Measurements from ENCODE around the gene ITFG1.

The ITFG1 gene

DNA sequence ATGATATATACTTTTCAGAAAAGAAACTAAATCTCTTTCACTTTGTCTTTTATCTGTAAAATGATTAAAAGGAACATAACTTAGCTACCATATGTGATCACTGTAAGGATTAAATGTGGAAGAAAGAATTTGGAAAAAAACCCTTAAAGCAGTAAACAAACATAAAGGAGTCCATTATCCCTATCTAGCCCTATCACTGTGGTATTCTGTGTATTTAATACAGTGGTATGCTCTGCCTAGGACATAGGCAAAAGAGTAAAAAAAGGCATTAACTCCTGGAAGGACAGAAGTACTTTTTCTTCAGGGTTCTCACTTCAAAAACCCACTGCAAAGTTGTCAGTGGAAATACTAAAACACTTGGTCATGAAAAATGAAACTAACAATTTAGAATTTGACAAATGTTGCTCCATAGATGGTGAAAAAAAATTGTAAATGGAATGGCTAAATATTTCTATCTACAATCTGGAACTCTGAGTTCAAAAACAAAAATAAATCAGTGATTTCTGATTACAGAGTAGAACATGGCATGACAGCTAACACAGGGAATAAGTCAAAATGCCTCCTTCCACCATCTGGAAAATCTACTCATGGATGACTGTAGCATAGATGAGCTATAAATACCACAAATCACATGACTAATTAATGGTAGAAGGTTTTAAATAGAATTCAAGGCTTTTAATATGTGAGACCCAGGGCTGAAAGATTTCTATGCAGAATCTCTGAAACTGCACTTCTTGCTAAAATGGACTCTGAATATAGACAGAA lies 140.1 kb downstream of the ITFG1 start:
- peak; percentile 43 for DNase-seq

DNA sequence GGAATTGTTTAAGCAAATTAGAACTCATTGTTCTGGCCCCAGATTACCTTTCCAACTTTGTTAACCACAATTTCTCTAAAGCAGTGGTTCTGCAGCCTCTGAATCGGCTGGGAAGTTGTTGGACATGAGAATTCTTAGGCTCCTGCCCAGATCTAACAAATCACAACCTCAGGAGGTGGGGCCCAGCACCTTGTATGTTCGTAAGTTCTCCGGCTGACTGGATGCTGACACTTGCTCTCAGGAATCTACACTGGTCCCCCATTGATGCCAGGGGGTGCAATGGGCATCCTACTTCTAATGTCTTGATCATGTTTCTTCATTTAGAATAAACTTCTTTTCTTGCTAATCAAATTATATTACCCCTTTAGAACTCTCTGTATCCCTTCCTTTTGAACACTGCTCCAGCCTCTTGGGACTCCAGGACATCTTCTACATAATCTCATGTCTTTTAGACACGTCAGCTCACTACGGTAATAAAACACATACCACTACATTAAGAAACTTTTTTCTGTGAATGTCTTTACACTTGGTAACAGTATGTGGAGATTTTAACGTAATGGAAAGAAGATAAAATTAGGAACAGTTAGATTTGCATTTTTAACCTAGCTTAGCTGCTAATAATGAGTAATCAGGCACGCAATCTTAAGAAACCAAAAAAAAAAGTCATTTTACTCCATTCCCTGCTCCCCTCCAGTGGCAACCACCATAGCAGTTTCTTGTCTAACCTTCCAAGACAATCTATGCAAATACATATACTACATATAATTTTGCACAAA lies 143.2 kb downstream of the ITFG1 start:
- no peak for DNase-seq

DNA sequence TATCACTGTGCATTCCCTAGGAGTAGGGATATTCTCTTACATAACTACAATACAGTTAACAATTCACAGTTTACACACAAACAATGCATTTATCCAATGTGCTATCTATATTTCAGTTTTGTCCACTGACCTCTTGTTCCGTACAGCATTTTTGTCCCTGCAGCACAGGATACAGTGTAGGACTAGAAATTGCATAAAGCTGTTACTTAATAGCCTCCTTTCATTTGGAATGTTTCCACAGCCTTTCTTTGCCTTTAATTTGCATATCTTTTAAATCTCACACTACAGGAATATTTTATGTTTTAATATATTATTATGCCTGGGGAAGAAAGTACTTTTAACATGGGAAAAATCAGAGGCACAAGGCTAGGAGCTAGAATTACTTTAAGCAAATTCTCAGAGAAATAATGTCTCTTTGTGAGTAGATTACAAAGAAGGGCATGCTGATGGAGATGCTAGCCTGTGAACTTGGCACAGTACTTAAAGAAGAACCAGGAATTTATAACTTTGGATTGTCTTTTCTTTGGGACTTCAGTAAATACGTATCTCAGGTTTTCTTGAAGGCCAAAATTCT lies 144.3 kb downstream of the ITFG1 start:
- DNase-seq: no peak

DNA sequence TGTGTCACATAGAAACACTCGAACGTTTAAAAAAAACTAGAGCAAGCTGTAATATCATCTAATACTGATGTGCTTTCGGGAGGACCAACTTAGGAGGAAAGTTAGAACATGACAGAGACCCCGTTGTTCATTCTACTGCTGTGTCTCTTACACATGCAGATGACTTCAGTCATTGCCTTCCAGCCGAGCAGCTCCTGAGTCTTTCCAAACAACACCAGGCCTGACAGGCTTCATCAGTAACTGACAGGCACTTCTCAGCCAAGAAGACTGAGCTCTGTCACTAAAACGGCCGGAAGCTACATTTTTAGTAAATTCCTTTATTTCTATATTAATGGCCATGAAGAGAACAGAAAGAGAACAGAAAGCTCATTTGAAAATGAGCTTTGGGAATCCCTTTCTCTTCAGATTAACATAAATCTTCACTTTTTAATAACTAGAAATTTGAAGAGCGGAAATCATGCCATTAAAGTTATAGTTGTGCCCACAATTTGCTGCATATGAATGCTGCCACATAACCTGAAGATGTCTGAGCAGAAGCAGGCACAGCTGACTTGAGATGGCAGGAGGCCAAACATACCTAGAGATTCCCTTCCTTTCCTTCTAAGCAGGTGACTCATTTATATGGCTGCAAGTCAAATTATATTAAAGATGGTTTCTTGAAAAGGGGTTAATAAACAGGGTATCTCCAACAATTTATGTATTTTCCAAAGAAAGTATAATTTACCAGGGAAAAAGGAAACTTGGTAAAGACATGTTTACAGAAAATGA lies 148.9 kb downstream of the ITFG1 start:
- peak; percentile 26 for DNase-seq

DNA sequence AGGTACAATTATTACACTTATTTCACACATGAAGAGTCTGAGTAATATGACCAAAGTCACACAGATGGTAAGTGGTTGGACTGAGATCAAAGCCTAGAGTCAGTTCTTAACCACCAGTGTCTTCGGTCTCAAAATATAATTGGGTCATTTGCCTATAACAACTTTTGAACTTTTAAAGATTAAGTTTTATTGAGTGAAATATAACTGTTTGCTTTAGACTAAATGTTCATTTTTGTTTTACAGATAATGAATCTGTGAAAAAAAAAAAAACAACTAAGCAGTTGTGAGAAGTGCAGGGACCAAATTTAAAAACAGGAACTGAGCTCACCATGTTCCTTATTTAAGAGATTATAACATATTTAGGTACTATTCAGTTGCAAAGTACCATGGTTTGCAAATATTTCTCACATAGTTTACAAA lies 150.1 kb downstream of the ITFG1 start:
- no peak for DNase-seq

DNA sequence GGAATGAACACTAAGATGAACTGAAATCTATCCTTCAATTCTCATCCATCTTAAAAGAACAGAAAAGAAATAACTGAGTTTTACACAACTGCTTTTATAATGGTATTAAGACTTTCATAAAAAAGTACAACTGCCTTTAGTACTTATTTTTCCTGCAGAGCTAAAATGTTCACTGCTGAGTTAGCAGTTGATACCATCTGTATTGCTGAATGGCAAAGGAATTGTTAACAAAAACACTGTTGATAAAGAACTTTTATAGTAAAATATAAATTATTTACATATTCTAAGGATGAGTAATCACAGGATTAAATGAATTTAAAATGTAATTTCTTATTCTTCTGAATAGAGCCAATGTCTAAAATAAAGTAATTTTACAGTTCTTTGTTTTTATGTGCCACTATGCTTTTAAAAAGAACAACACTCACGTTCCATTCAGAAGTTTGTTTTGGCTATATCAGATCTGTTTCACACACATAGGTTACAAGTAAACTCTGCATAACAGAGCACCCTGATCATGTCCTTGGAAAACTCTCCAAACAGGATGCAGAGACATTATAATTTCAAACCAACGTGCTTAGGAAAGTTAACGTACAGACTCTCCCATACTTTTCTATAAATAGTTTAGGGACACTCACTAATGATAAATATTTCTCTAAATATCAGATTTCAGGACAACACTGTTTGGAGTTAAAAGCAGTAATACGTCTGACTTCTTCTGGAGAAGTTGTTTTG lies 151.1 kb downstream of the ITFG1 start:
- no peak for DNase-seq

DNA sequence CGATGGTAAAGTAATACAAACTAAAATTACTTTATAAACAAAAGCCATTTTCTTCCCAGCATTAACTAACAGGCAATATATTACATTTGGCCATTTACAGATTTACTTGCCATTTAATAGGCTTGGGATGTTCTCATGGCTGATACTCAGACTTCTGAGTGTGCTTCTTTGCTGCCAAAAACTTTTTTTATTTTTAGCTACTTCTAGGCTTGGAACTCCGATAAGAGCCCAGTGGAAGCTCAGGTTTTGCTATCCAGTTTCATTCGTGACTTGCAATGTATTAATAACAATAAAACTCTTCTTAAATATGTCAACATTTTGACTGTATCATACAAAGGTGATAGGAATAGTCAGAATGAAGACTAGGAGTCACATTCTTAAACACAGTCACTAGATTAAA lies 152.3 kb downstream of the ITFG1 start:
- no peak for DNase-seq

DNA sequence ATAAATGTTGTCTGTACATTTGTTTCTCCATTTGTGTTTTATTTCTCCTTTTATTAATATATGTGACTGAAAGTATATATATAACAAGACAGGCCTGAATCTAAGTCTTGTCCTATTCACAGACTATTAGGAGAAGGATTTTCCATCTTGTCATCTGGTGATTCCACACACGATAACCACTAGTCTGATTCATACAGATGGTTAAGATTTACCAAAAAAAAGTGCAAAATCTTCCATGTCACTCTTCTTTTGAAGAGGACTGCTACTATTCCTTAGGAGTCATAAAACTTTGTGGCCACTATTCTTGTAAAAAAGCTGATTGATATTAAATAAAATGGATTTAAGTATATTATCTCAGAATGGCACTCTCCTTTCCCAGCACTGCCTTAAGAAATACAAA lies 156.3 kb downstream of the ITFG1 start:
- DNase-seq: no peak

DNA sequence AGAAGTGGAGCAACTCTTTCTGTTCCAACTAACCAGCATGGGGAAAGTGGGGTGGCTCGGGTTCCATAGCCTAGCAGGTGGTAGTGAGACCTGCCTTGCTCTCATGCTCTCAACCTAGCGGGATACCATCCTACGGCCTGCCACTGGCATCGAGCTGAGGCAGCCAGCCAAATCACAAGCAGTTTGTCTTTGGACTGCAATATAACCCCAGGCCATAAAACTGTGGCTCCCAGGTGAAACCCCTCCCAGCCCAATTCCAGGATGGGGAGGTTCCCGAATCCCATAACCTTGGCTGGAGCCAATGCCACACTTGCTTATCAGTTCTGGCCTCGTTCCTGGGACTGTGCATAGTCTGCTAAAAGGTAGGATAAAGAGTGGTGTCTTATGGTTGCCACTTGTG lies 161.3 kb downstream of the ITFG1 start:
- no peak for DNase-seq

DNA sequence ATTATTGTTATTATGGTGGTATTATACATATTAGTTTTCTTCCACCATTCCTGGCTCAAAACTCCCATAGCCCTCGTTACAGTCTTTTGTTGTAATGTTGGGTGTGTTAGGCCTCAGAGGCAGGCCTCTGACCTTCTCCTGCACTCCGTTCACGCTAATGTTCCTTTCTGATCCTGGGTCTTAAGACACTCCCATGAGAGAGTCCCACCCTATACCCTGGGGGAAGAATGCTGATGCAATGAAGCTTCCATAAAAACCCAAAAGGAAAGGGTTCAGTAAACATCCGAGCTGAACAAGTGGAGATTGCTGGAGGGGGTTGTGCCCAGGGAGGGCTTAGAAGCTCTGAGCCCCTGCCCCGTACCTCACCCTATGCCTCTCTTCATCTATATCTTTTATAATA lies 175.9 kb downstream of the ITFG1 start:
- DNase-seq: no peak

DNA sequence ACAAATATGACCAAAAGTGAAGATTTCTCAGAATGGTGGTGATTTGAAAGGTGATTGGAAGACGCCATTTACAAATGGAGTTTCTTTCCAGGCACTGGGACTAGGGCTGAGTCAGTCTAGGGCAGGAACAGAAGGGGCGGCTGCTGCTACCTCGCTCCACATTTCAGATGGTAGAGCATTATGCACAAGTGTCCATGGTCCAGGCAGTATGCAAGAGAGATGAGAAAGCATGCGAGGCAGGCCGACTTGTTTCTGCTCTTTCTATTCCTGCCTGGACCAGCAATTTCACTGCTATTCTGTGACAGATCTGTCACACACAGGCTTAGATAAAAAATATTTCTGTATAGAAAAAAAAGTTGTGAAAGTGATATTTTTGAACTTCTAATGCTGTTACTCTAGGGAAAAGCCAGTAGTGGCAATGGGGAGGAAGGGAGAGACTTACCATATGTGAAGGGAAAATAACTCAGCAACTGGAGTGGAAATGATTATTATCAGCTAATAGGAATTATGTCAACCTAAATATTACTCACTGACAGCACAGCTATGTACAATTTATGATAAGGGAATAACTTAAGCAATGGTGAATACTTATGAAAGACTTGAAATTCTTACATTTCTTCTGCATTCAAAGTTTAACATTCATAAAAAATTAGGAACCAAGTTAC lies 182.4 kb downstream of the ITFG1 start:
- peak; percentile 4 for DNase-seq

DNA sequence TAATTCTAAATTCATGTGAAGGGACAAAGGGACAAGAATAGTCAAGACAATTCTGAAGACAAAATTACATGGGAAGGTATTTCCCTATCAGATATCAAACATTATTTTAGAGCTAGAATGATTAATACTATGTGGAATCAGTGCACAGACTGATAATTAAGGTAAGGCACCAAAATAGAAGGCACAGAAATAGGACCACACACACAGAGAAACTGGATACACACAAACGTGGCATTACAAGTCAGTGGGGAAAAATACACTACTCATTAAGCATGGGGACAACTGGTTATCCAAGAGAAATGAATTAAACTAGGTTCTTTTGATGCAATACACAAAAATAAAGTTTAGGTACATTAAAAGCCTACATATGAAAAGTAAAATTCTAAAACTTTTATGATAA lies 184.3 kb downstream of the ITFG1 start:
- no peak for DNase-seq

DNA sequence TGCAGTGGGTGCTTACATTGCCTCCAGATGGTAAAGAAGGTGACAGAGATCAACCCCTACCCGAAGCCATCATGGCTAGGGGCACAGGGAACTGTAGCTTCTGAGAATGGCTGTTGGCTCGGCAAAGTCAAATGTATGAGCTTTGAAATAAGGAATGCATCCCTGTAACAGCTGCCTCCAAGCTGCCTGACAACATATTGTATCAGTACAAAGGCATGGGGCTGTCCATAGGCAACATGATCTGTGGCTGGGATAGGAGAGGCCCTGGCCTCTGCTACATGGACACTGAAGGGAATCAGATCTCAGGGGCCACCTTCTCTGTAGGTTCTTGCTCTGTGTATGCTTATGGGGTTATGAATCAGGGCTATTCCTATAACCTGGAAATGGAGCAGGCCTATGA lies 197.9 kb downstream of the ITFG1 start:
- DNase-seq: no peak

DNA sequence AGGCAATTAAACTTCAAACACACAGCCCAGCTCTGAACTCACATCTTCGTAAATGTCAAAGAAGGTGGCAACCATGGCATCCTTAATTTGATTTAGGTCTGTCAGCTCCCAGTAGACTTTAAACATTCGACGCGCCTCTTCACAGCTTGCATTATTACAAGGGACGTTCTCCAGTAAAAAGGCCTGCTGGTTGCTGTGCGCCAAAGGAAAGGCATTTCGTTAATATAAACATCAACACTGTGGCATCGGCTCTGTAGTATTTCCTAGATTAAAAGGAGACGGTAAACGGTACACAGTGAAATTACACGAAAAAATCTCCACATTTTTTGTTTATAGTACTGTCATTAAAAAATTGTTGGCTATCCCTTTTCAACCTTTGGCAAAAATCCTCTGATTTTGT lies 200.4 kb downstream of the ITFG1 start:
- no peak for DNase-seq

DNA sequence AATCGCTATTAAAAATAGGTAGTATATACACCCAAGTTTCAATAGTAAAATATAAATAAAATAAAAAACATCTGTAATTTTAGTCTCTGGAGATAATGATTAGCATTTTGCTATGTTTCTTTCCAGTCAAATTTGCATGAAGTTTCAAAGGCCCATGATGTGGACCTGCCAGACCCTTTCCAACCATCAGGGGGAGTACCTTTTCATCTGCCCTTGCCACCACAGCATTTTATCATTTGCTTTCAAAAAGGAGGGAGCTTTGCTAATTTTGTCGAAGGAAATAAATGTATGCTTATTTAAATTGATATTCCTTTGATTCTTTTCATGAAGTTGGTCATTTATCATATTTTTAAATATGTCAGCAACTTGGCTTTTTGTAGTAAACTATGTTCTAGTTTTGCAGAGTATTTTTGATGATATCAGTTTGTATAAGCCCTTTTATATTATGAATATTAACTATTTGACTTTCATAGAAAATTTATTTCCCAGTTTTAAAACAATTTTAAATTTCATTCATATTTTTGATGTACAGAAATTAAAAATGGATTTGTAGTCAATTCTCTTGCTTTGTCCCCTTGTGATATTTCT lies 201.9 kb downstream of the ITFG1 start:
- peak; percentile 6 for DNase-seq

DNA sequence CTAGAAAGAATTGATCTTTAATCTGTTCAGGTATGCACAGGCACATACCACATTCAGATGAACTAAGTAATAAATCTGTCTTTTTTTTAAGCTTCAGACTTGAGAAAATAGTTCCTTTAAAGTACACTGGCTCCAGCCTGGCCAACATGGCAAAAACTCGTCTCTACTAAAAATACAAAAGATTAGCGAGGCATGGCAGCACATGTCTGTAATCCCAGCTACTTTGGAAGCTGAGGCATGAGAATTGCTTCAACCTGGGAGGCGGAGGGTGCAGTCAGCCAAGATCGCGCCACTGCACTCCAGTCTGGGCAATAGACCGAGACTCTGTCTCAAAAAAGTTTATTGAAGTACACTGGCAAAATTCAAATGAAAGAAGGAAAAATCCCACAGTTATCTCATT lies 206.1 kb downstream of the ITFG1 start:
- DNase-seq: no peak

DNA sequence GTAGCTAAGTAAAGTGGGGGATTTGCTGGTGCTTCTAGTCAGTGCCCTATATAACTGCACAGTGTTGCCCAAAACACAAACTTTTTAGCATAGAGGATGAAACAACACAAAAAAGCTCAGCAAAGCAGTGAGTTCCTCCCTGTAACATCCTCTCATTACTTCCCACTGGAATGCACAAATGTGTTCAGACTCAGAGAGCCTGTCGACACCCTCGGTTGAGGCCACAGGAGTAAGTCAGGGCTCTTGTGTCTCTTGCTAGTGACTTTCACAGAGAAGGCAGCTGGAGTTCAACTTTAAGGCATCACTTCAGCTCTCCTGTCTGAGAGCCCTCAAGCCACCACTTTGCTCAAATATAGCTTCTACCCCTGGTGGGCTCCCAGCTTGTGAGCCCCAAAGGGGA lies 209.9 kb downstream of the ITFG1 start:
- DNase-seq: no peak

DNA sequence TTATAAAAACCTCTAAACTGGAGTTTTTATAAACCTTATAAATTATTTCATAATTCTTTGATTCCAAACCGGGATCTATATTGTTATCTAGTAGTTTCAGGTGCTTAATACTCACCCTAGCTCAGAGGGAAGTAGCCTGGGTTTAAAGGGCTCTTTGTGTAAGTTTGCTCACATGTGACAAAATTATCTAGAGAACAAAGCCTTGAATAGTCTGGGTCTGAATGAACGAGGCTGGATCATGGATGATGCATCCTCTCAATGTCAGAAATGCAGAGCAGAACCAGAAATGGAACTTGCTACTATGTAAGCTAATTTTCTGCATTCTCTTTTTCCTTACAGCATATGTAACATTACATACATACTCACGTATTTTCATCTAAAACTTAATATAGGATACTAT lies 213.2 kb downstream of the ITFG1 start:
- no peak for DNase-seq

DNA sequence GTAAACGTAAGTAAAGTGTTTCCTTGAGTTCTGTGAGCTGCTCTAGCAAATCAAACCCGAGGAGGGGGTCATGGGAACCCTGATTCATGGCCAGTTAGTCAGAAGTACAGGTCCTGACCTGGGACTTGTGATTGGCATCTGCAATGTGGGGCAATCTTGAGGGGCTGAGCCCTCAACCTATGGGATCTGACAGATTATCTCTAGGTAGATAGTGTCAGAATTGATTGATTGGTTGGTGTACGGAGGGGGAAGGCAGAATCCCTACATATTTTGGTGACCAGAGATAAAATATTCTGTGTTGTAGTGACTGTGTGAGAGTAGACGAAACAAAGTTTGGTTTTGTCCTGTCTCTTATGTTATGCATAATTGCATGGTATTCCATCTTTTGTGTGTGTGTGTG lies 216.7 kb downstream of the ITFG1 start:
- no peak for DNase-seq

DNA sequence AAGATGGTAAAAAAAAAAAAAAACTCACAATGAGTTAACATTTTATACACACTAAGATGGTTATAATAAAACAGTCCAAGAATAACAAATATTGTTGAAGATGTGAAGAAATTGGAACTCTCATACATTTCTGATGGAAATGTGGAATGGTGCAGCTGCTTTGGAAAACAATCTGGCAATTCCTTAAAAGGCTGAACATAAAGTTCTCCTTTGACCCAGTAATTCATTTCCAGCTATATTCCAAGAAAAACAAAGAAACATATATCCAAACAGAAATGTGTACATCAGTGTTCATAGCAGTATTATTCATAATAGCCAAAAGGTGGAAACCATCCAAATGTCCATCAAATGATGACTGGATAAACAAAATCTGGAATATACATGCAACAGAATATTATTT lies 219.8 kb downstream of the ITFG1 start:
- DNase-seq: no peak

DNA sequence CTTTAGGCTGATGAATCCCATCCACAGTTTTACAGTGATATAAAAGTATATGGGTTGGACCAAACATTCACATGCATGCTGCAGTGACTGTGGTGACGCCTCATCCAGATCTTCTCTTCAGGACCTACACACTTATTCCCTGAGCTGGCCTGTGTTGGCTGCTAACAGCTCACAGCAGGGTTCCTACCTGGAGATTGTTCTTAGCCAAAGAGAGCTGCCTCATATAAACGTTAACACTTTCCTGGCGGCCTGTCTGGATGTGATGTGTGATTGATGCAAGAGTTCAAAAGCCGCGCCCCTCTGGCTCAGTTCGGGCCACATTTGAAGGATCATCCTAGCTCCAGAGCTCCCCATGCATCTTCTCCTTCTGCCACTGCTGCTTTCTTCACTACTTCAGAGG lies 224.1 kb downstream of the ITFG1 start:
- DNase-seq: no peak
